Osteocyte (in vitro differentiated cells): ENCODE measurements around the gene MRPL38. TPM values are rescaled to one million over a fixed set of nuclear protein-coding genes. Genes with fewer than 3 reads are reported as not detected.

Source experiments
- DNase-seq: peaks from one replicate; pipeline ENCODE4 v3.0.0; 2021; ENCODE audit warnings: mixed read lengths; ENCODE audit not compliant: unreplicated experiment; ENCODE audit errors: extremely low spot score
- H3K27ac Mint-ChIP-seq: one replicate; pipeline ENCODE4 v1.8.0; 2021; ENCODE audit warnings: mild to moderate bottlenecking, mixed read lengths; ENCODE audit not compliant: unreplicated experiment
- H3K27me3 Mint-ChIP-seq: one replicate; pipeline ENCODE4 v1.8.0; 2021; ENCODE audit warnings: mixed read lengths; ENCODE audit not compliant: unreplicated experiment
- H3K36me3 Mint-ChIP-seq: one replicate; pipeline ENCODE4 v1.8.0; 2021; ENCODE audit warnings: mixed read lengths; ENCODE audit not compliant: unreplicated experiment
- H3K4me1 Mint-ChIP-seq: one replicate; pipeline ENCODE4 v1.8.0; 2021; ENCODE audit warnings: mixed read lengths; ENCODE audit not compliant: unreplicated experiment
- H3K4me3 Mint-ChIP-seq: one replicate; pipeline ENCODE4 v1.8.0; 2021; ENCODE audit warnings: mild to moderate bottlenecking, moderate library complexity, mixed read lengths; ENCODE audit not compliant: unreplicated experiment
- H3K9me3 Mint-ChIP-seq: one replicate; pipeline ENCODE4 v1.8.0; 2021; ENCODE audit warnings: mixed read lengths; ENCODE audit not compliant: unreplicated experiment
- total RNA-seq: library from RNA; stranded (reverse); gene quantifications from 2 replicates; pipeline ENCODE4 v1.2.1, GENCODE V29; 2021
- TF ChIP-seq, protein P1 (sequence below): fragments of 200-600 bp; sonication (generic); IDR thresholded peaks from 2 replicates; pipeline ENCODE4 v1.5.0; 2021; ENCODE audit warnings: antibody characterized with exemption, mild to moderate bottlenecking, moderate library complexity

MRPL38 gene
- total RNA-seq, 1 donor from 2014 or later, result 73.6 TPM

DNA sequence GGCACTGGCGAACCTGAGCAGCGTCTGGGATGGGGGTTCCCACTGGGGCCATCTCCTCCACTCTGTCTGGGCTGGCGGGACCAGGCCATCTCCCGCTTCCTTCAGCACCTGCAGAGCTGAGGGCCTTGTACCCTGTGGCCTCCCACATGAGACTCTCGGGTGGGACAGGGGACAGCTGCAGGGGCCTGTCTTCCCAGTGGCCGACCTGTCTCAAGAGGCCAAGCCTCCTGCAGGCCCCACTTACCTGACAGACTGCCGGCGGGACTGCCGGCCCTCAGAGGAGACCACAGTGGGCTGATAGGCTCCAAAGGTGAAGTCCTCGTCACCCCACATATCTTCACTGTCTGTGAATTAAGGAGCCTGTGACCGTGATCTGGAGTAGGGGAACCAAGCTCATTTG lies 20.4 kb upstream of the MRPL38 start:
- DNase-seq, result no peak
- H3K4me1 Mint-ChIP-seq, result no peaks in the 10 kb centered on the region
- no peaks in the 10 kb centered on the region for H3K9me3 Mint-ChIP-seq
- H3K27ac Mint-ChIP-seq, result no peak overlapping the region
- H3K27me3 Mint-ChIP-seq, result no peaks in the 10 kb centered on the region
- TF ChIP-seq, protein P1, sequence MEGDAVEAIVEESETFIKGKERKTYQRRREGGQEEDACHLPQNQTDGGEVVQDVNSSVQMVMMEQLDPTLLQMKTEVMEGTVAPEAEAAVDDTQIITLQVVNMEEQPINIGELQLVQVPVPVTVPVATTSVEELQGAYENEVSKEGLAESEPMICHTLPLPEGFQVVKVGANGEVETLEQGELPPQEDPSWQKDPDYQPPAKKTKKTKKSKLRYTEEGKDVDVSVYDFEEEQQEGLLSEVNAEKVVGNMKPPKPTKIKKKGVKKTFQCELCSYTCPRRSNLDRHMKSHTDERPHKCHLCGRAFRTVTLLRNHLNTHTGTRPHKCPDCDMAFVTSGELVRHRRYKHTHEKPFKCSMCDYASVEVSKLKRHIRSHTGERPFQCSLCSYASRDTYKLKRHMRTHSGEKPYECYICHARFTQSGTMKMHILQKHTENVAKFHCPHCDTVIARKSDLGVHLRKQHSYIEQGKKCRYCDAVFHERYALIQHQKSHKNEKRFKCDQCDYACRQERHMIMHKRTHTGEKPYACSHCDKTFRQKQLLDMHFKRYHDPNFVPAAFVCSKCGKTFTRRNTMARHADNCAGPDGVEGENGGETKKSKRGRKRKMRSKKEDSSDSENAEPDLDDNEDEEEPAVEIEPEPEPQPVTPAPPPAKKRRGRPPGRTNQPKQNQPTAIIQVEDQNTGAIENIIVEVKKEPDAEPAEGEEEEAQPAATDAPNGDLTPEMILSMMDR, result no peak
- no peak overlapping the region for H3K4me3 Mint-ChIP-seq
- peaks cover 8% of the 10 kb centered on the region for H3K36me3 Mint-ChIP-seq

DNA sequence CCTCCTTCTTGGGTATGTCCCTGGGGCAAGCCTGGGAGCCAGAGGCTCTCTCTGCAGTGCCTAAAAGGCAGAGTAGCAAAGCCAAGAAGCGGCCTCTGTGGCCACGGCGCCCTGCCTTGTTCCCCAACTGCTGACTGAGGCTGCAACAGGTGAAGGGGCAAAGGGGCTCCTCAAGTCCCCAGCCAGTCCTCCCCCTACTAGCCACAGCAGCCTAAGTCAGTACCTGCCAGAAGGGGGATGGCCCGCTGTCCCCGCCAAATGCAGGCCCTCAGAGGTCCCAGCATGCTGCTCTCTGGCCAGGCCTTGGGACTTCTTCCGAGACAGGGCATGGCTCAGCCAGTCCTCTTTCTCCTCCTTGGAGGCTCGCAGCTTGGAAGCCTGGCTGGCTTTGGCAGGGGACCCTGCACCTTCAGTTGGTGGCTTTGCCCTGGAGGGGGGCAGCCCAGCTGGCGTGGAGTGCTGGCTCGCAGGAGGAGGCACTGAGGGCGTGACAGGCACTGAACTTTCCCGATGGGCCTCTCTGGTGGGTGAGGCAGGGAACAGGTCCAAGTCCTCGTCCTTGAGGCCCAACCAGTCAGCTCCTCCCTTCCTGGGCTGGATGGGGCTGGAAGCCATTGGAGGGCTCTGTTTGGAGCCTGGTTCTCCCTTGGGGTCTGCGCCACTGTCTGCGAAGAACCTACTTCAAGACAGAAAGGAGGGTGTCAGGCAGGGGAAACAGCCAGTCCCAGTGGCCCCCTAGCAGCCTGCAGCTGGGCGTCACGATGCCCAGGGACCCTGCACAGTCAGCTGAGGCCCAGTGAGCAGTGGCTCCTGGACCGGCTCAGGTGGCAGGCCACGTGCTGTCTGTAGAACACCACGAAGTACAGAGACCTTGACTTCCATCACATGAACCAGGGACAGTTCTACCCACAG lies 18.5 kb upstream of the MRPL38 start:
- Mint-ChIP-seq H3K9me3 (no peaks in the 10 kb centered on the region), H3K27ac (no peak overlapping the region), H3K4me1 (no peaks in the 10 kb centered on the region), H3K27me3 (no peaks in the 10 kb centered on the region), H3K4me3 (no peak overlapping the region), H3K36me3 (peaks cover 8% of the 10 kb centered on the region)
- DNase-seq, result no peak
- TF ChIP-seq, protein P1, result no peak

DNA sequence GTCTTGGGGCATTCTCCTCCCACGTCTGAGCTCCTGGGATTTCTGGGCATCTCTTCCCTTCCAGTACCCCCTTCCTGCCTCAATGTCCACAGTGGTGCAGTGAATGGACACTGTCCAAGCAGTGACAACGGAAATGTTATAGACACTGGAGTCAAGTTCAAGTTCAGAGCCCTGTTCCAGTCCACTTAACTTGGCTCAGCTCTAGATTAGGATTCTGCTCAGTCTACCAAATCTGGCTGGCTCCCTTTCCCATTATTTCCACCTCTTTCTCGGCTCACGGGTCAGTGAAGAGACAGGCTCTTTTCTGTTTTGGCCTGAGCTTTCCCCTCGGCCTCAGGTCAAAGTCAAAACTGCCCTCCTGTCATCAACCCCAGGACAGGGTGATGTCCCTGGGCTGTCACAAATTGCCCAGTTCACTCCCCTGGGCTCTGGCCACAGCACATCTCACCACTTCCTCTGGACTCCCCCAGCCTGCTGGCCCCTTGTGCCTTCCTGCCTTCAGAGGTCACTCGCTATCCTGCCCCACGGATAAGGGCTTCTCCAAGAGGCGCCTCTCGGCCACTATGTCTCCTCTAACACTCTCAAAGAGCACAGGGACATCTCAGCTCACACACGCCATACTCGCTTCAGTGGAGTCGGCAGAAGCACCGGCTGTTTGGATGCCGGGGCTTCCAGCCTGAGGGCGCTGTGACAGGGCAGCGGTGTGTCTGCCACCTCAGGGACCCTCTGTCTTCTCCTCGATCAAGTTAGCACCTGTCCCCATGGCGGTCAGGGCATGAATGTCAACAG lies 17.7 kb upstream of the MRPL38 start:
- H3K4me3 Mint-ChIP-seq, result no peak overlapping the region
- no peaks in the 10 kb centered on the region for H3K4me1 Mint-ChIP-seq
- H3K27ac Mint-ChIP-seq, result no peak overlapping the region

DNA sequence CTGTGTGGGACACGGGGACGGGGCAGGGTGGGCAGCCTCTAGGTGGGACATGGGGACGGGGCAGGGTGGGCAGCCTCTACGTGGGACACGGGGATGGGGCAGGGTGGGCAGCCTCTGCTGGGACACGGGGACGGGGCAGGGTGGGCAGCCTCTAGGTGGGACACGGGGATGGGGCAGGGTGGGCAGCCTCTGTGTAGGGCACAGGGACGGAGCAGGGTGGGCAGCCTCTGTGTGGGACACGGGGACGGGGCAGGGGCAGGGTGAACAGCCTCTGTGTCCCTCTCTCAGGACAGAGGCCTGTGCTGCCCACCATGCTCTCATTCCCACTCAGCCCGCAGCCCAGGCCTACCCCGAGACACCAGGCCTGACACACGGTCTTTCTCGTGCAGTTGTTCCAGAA lies 16.9 kb upstream of the MRPL38 start:
- Mint-ChIP-seq H3K27me3 (no peaks in the 10 kb centered on the region), H3K4me3 (no peak overlapping the region)
- TF ChIP-seq, protein P1, result no peak

More for the DNA sequence above, 17.7 kb upstream of the MRPL38 start:
- Mint-ChIP-seq H3K36me3 (peaks cover 8% of the 10 kb centered on the region), H3K27me3 (no peaks in the 10 kb centered on the region), H3K9me3 (no peaks in the 10 kb centered on the region)
- TF ChIP-seq, protein P1, result no peak
- no peak for DNase-seq

DNA sequence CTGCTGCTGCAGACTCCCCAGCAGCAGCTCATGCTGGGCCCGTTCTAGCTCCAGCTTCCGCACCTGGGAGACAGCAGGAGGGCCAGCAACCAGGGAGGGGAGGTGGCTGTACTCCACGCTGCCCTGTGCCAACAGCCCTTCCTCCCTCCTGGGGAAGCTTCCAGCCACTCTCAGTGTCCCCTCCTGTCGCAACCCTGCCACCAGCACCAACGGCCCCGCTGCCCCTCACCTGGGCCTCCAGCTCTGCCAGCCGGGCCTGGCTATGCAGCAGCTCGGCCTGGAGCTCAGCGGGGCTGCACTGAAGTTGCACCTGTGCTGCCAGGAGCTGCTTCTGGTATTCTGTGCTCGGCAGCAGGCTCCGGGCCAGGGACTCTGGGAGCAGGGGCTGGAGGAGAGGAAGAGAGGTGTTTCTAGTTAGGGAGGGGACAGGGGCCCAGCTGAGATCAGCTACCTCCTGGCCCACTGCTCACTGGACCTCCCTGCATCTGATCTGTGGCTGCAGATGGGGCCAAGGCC lies 15.4 kb upstream of the MRPL38 start:
- TF ChIP-seq, protein P1, result no peak
- H3K4me3 Mint-ChIP-seq, result no peak overlapping the region
- no peaks in the 10 kb centered on the region for H3K4me1 Mint-ChIP-seq
- peaks cover 9% of the 10 kb centered on the region for H3K36me3 Mint-ChIP-seq
- no peaks in the 10 kb centered on the region for H3K9me3 Mint-ChIP-seq
- DNase-seq, result no peak
- H3K27ac Mint-ChIP-seq, result no peak overlapping the region
- no peaks in the 10 kb centered on the region for H3K27me3 Mint-ChIP-seq

More for the DNA sequence above, 16.9 kb upstream of the MRPL38 start:
- Mint-ChIP-seq H3K27ac (no peak overlapping the region), H3K36me3 (peaks cover 9% of the 10 kb centered on the region), H3K4me1 (no peaks in the 10 kb centered on the region), H3K9me3 (no peaks in the 10 kb centered on the region)
- DNase-seq, result no peak
